DND-41 (cell line): Measurements from ENCODE around the gene P2RY8.
A peak's percentile ranks its signal among the peaks of the same experiment; 100 is the strongest.

ENCODE experiments used
- ATAC-seq: fragments of 200-7000 bp; cut with Tn5 transposase; 3 replicates; pipeline ENCODE4 v1.9.1; 2021; ENCODE audit warnings: low read depth; ENCODE audit not compliant: insufficient read depth
- DNase-seq: peaks from one replicate; pipeline ENCODE4 v3.0.0-alpha.2; 2020
- H2AFZ ChIP-seq: 2 replicates; pipeline ENCODE4 v1.6.0; 2012; ENCODE audit warnings: low read depth, low read length
- H3K27ac ChIP-seq: 2 replicates; pipeline ENCODE4 v1.5.1; 2012; ENCODE audit warnings: low read length, inconsistent platforms
- H3K27me3 ChIP-seq: fragments of 200-600 bp; sonication (generic); 2 replicates; pipeline ENCODE4 v1.6.0; 2012; ENCODE audit warnings: low read length, mild to moderate bottlenecking, inconsistent platforms; ENCODE audit not compliant: insufficient read depth, poor library complexity
- H3K36me3 ChIP-seq: 2 replicates; pipeline ENCODE4 v1.5.1; 2012; ENCODE audit warnings: low read length, inconsistent platforms; ENCODE audit not compliant: insufficient read depth
- H3K4me1 ChIP-seq: 2 replicates; pipeline ENCODE4 v1.5.1; 2012; ENCODE audit warnings: mild to moderate bottlenecking, low read length; ENCODE audit not compliant: insufficient read depth
- H3K4me2 ChIP-seq: 2 replicates; pipeline ENCODE4 v1.6.0; 2012; ENCODE audit warnings: mild to moderate bottlenecking, moderate library complexity, low read length, inconsistent platforms; ENCODE audit not compliant: insufficient read depth
- H3K4me3 ChIP-seq, 2 experiments: fragments of 200-600 bp in 1 of 2; shearing (Covaris generic) in 1 of 2; 2 replicates each; pipeline ENCODE4 v1.5.1; 2012 to 2016; ENCODE audit warnings: inconsistent platforms in 2 of 2, low read length in 2 of 2, mild to moderate bottlenecking in 2 of 2, low read depth in 1 of 2, moderate library complexity in 1 of 2
- H3K79me2 ChIP-seq: 2 replicates; pipeline ENCODE4 v1.6.0; 2012; ENCODE audit warnings: low read length, inconsistent platforms; ENCODE audit not compliant: insufficient read depth
- H3K9ac ChIP-seq: 2 replicates; pipeline ENCODE4 v1.6.0; 2012; ENCODE audit warnings: low read depth, mild to moderate bottlenecking, inconsistent platforms, low read length, moderate library complexity
- H3K9me3 ChIP-seq: 2 replicates; pipeline ENCODE4 v1.5.1; 2012; ENCODE audit warnings: low read length, moderate library complexity, mild to moderate bottlenecking, inconsistent platforms; ENCODE audit not compliant: insufficient read depth, severe bottlenecking
- H4K20me1 ChIP-seq: 2 replicates; pipeline ENCODE4 v1.6.0; 2012; ENCODE audit warnings: low read length; ENCODE audit not compliant: insufficient read depth
- CTCF ChIP-seq: IDR thresholded peaks from 2 replicates; pipeline ENCODE4 v1.5.1; 2012; ENCODE audit warnings: borderline replicate concordance, low read length, moderate library complexity, mild to moderate bottlenecking; ENCODE audit not compliant: poor library complexity, severe bottlenecking; ENCODE audit errors: extremely low read depth
- EZH2 ChIP-seq: IDR thresholded peaks from 3 replicates; pipeline ENCODE4 v1.6.1; 2012; ENCODE audit warnings: borderline replicate concordance, low read depth, mild to moderate bottlenecking, moderate library complexity, low read length, inconsistent platforms; ENCODE audit not compliant: severe bottlenecking

P2RY8 gene

DNA sequence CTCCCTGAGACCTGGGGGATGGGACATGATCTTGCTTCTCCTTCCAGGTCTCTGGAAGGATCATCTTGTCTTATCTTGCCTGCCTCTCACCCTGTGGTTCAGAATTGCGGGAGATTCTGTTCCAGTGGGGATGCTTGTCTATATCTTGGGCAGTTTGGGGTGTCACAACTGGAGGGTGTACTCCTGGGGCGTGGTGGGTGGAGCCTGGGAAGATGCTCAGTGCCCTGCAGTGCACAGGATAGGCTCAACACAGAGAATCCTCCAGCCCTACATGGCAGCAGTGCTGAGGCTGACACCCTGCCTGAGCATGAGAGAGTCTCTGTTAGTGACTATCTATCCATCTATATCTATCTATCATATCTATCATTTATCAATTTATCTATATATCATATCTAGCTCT is 7.7 kb downstream of the P2RY8 start:
- Histone ChIP-seq H3K9me3 (no peaks in the 10 kb centered on the region), H3K4me1 (peaks cover 27% of the 10 kb centered on the region), H3K79me2 (peaks cover 91% of the 10 kb centered on the region), H3K27me3 (no peaks in the 10 kb centered on the region), H3K27ac (no peak overlapping the region), H3K36me3 (peaks cover 74% of the 10 kb centered on the region), H3K4me3 (no peak overlapping the region), H3K4me2 (peak overlapping the region; percentile 20; the same call in 1 of the 2 replicates), H3K9ac (no peak overlapping the region), H4K20me1 (peaks cover 77% of the 10 kb centered on the region), H2AFZ (no peak overlapping the region)
- DNase-seq (peak; percentile 4), ATAC-seq (no peak)
- TF ChIP-seq EZH2: no peak
- no peak for TF ChIP-seq CTCF

DNA sequence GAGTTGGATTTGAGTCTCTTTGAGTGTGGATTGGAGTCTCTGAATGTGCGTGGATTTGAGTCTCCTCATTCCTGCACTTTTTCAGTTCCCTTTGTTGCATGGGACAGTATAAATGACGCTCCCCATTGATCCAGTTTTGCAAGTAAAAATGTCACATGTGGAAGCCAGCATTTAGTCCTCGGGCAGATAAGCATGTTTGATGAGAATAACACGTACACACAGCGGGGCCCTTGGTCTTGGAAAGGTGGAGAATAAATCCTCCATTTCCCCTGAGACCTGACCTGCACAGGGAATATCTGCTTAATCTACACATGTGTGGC is 8.1 kb downstream of the P2RY8 start:
- H3K27ac ChIP-seq: no peak overlapping the region
- DNase-seq: peak; percentile 1
- ATAC-seq: no peak
- peak overlapping the region; percentile 20; the same call in 1 of the 2 replicates for H3K4me2 ChIP-seq
- H3K27me3 ChIP-seq: no peaks in the 10 kb centered on the region
- H3K9me3 ChIP-seq: no peaks in the 10 kb centered on the region
- peaks cover 79% of the 10 kb centered on the region for H4K20me1 ChIP-seq
- TF ChIP-seq EZH2 (no peak), CTCF (no peak)
- H3K79me2 ChIP-seq: peaks cover 93% of the 10 kb centered on the region
- peaks cover 77% of the 10 kb centered on the region for H3K36me3 ChIP-seq
- peaks cover 24% of the 10 kb centered on the region for H3K4me1 ChIP-seq
- no peak overlapping the region for H2AFZ ChIP-seq
- no peak overlapping the region for H3K9ac ChIP-seq
- H3K4me3 ChIP-seq: no peak overlapping the region

- Histone ChIP-seq H3K27me3 (no peaks in the 10 kb centered on the region), H4K20me1 (peaks cover 83% of the 10 kb centered on the region)
Measured at GRCh38 chrX:1528186-1528883, 8.7 kb downstream of the P2RY8 start.

More at GRCh38 chrX:1528186-1528883, 8.7 kb downstream of the P2RY8 start:
- H3K4me2 ChIP-seq: no peak overlapping the region
- H3K36me3 ChIP-seq: peaks cover 80% of the 10 kb centered on the region
- H3K4me1 ChIP-seq: peaks cover 24% of the 10 kb centered on the region
- no peak overlapping the region for H3K9ac ChIP-seq
- TF ChIP-seq CTCF (no peak), EZH2 (no peak)
- H3K27ac ChIP-seq: 0 out of 2 replicates have a peak overlapping the region, but pooled peaks have one; percentile 20
- no peaks in the 10 kb centered on the region for H3K9me3 ChIP-seq
- H3K4me3 ChIP-seq: no peak overlapping the region
- ATAC-seq (no peak), DNase-seq (peak; percentile 1)
- H3K79me2 ChIP-seq: peaks cover 98% of the 10 kb centered on the region
- no peak overlapping the region for H2AFZ ChIP-seq
